ENCODE results near the gene SGCE. TPM values are rescaled to one million over a fixed set of nuclear protein-coding genes. Genes with fewer than 3 reads are reported as not detected.

The SGCE gene
- total RNA-seq, 1 donor from 2014 or later, result 132 TPM

Other genes starting within 250 kb of the SGCE start
- 37.1 TPM for gene CASD1, start 146.3 kb downstream of the SGCE start, total RNA-seq

All from sciatic nerve (tissue), 1 donor.